Nephron progenitor cell (in vitro differentiated cells): Measurements from ENCODE around the gene IFITM5.

Source experiments
- DNase-seq: peaks from one replicate; pipeline ENCODE4 v3.0.0; 2021
- H3K27ac Mint-ChIP-seq: 2 replicates; pipeline ENCODE4 v1.8.0; 2021; ENCODE audit warnings: mild to moderate bottlenecking, moderate library complexity, mixed read lengths
- H3K27me3 Mint-ChIP-seq: 2 replicates; pipeline ENCODE4 v1.8.0; 2021; ENCODE audit warnings: mild to moderate bottlenecking, low read depth, mixed read lengths; ENCODE audit not compliant: poor library complexity
- H3K36me3 Mint-ChIP-seq: 2 replicates; pipeline ENCODE4 v1.8.0; 2021; ENCODE audit warnings: low read depth, mixed read lengths
- H3K4me1 Mint-ChIP-seq: 2 replicates; pipeline ENCODE4 v1.8.0; 2021; ENCODE audit warnings: mixed read lengths
- H3K4me3 Mint-ChIP-seq: 2 replicates; pipeline ENCODE4 v1.8.0; 2021; ENCODE audit warnings: mild to moderate bottlenecking, moderate library complexity, mixed read lengths
- H3K9me3 Mint-ChIP-seq: 2 replicates; pipeline ENCODE4 v1.8.0; 2021; ENCODE audit warnings: mild to moderate bottlenecking, moderate library complexity, mixed read lengths
- CTCF ChIP-seq: fragments of 200-600 bp; sonication (generic); IDR thresholded peaks from 2 replicates; pipeline ENCODE4 v1.5.0; 2021; ENCODE audit warnings: antibody characterized with exemption

IFITM5 gene

GRCh38 chr11:256952-257737 is 42.2 kb downstream of the IFITM5 start:
- Mint-ChIP-seq H3K27ac (peak overlapping the region; percentile 24), H3K4me1 (peaks cover 5% of the 10 kb centered on the region), H3K36me3 (peaks cover 18% of the 10 kb centered on the region), H3K4me3 (no peak overlapping the region), H3K27me3 (peaks cover 17% of the 10 kb centered on the region), H3K9me3 (peaks cover 17% of the 10 kb centered on the region)
- no peak for TF ChIP-seq CTCF
- DNase-seq = no peak

GRCh38 chr11:255816-256215 is 43.5 kb downstream of the IFITM5 start:
- no peak for TF ChIP-seq CTCF
- Mint-ChIP-seq H3K27me3 (peaks cover 15% of the 10 kb centered on the region), H3K36me3 (peaks cover 26% of the 10 kb centered on the region), H3K27ac (no peak overlapping the region), H3K9me3 (peaks cover 4% of the 10 kb centered on the region), H3K4me3 (no peak overlapping the region), H3K4me1 (peaks cover 9% of the 10 kb centered on the region)
- DNase-seq = no peak

- Mint-ChIP-seq H3K27ac (no peak overlapping the region), H3K4me3 (no peak overlapping the region), H3K4me1 (peaks cover 11% of the 10 kb centered on the region), H3K9me3 (no peaks in the 10 kb centered on the region), H3K36me3 (peaks cover 26% of the 10 kb centered on the region), H3K27me3 (peaks cover 8% of the 10 kb centered on the region)
- no peak for TF ChIP-seq CTCF
- DNase-seq = no peak
Measured at GRCh38 chr11:255176-255575, 44.1 kb downstream of the IFITM5 start.

DNA sequence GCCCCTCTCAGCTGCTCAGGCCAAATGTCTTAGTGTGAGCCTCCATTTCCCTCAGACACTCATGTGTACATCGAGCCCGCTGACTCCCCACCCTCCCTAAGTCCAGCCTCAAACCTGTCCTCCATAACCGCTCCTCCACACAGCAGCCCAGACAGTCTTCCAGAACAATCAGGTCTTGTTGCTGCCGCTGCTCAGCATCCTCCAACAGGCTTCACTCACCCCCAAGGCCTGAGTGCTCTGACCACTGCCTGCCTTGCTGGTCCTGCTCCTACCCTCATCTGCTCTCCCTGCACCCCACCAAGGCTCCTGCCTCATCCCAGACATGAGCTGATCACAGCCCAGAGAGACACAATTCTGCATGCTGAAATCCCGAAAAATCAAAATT is 45.4 kb downstream of the IFITM5 start:
- Mint-ChIP-seq H3K36me3 (peaks cover 32% of the 10 kb centered on the region), H3K27ac (peak overlapping the region; percentile 93), H3K9me3 (no peaks in the 10 kb centered on the region), H3K4me1 (peaks cover 11% of the 10 kb centered on the region), H3K4me3 (no peak overlapping the region), H3K27me3 (peaks cover 7% of the 10 kb centered on the region)
- no peak for TF ChIP-seq CTCF
- DNase-seq = no peak

DNA sequence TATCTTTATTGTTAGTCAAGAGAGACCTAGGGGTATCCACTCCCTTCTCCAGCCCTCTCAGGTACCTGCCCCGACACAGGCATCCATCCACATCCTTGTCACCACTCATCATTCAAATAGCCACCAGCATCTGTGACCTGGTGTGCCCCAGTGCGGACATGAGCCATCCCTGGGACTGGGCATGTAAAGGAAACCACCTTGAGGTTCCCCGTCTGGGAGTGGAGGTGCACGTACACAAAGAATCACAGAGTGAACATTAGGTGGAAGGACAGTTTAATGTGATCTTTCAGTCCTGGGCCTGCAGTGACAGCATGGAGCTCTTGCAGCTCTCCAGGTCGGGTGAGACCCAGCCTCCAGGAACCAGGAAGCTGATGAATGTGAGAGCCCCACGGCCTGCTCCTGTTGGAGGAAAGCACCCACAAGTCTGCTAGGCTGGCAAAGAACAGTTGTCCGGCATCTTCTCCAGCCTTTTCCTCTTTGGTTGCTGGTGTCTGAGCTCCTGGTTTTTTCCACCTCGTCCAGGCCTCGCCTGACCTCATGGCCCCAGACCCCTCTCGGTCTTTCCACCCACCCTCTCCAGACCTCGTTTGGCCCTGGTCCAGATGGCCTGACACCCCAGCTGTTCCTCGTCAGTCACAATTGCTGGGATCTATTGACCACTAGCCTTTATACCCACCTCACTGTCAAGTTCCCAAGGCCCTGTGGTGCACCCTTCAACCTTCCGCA is 46.0 kb downstream of the IFITM5 start:
- no peak for TF ChIP-seq CTCF
- peaks cover 36% of the 10 kb centered on the region for H3K36me3 Mint-ChIP-seq
- H3K4me1 Mint-ChIP-seq = peaks cover 11% of the 10 kb centered on the region
- peaks cover 7% of the 10 kb centered on the region for H3K27me3 Mint-ChIP-seq
- H3K9me3 Mint-ChIP-seq = no peaks in the 10 kb centered on the region
- H3K4me3 Mint-ChIP-seq = no peak overlapping the region
- DNase-seq = no peak
- peak overlapping the region; percentile 93 for H3K27ac Mint-ChIP-seq
